Stimulated activated CD4-positive, alpha-beta T cell treated with anti-CD3 and anti-CD28 coated beads, Interleukin-12 subunit alpha, Interleukin-12 subunit beta, amount 100 ng/mL, for 24 hours (primary cell): ENCODE data around the gene MPND.

ENCODE experiments used
- DNase-seq, 2 experiments: peaks; one replicate each; pipeline ENCODE4 v3.0.0-alpha.2; 2020; ENCODE audit warnings: low read depth in 2 of 2

The MPND gene

GRCh38 chr19:4319067-4319718 lies 24.2 kb upstream of the MPND start:
- no peak for DNase-seq

GRCh38 chr19:4320419-4320818 lies 22.9 kb upstream of the MPND start:
- DNase-seq, result no peak

DNA sequence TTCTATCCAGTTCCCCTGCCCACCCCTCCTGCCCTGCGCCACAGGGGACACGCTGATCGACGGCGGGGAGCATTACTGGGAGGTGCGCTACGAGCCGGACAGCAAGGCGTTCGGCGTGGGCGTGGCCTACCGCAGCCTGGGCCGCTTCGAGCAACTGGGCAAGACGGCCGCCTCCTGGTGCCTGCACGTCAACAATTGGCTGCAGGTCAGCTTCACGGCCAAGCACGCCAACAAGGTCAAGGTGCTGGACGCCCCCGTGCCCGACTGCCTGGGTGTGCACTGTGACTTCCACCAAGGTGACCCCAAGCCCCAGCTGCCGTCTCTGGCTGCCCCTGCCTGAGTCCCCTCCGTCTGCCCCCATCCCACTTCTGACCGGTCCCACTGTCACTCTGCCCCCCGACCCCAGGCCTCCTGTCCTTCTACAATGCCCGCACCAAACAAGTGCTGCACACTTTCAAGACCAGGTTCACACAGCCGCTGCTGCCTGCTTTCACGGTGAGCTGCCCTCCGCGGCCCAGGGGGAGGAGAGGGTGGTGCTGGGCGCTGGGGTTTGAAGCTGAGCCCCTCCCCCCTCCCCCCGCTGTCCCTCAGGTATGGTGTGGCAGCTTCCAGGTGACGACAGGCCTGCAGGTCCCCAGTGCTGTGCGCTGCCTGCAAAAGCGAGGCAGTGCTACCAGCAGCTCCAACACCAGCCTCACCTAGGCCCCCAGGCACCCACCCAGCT lies 20.3 kb upstream of the MPND start:
- DNase-seq, result no peak

DNA sequence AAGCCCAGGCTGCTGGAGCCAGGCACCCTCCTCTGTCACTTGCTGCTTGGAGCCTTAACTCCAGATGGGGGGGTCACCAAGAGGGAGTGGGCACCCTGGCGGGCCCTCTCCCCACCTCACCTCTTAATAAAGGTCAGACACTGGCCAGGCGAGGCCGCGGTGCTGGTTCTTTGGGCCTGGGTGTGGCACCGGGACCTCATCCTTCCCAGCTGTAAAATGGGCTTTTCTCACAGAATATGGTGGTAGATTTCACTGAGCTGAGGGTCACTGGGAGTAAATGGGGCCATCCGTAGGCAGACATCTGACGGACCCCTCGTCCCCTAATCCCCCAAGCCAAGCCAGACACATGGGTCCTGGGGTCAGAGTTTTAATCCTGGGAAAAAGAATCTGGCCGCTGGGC lies 19.7 kb upstream of the MPND start:
- DNase-seq, result no peak

DNA sequence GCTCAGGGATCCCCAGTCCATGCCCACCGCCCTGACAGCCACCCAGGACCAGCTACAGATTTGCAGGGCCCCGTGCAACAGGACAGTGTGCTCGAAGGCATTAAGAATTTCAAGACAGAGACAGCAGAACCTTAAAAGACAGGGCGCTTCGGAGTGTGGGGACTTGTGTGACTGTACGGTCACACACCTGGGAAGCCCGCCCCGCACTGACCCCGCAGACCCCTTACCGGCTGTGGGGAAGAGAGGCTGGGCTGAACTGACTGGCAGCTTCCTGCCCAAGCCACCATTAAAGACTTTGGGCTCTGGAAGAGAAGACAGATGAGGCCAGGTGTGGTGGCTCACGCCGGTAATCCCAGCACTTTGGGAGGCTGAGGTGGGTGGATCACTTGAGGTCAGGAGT lies 19.1 kb upstream of the MPND start:
- DNase-seq, result no peak

DNA sequence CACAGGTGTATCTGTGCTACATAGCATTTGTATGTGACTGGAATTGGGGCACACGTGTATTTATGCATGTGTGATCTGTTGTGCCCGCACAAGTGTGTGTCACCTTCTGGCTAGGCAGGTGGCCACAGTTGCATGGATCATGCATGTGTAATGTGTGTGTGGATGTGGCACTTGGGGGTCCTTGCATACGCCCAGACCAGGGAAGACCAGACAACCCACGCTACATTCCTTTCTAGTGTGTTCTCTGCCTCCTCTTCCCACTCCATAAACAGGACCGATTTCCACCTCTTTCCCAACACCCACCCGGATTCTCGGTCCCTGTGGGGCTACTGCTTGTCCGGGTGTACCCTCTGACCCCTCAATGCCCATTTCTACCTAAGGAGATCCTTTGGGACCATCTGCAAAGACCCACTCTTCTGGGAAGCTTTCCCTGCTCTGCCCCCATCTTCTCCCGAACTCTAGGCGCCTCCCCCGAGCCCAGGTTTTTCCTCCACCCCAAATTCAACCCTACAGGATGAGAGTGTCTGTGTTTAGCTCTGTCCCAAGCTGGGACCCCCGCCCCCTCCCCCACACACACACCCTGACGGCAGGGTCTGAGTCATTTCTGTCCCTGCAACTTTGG lies 17.0 kb upstream of the MPND start:
- DNase-seq, result no peak

- no peak for DNase-seq
These were observed 16.5 kb upstream of the MPND start for GRCh38 chr19:4326837-4327251.

DNA sequence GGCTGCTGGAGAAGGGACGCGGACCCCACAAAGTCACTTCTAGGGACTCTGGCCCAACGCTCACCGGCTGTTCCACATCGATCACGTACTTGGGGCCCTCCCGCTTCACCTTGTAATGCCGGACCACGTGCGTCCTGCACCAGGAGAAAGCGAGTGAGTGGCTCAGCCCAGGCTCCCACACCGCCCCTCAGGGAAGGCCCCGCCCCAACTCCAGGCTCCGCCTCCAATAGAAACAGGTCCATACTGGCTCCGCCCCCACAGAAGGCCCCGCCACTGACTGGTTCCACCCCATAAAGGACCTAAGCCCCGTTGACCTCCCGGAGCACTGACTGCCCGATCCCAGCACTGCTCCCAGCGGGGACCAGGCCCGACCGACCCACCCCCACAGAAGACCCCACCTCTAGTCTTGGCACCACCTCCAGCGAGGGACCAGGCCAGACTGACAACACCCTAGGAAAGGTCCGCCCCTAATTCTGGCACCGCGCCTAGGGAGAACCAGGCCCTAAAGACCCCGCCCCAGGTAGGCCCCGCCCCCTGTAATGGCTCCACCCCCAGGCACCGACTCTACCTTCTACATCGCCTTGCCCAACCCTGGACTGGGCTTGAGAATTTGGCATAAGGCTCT lies 16.0 kb upstream of the MPND start:
- peak; percentile 60 to 81 for DNase-seq

DNA sequence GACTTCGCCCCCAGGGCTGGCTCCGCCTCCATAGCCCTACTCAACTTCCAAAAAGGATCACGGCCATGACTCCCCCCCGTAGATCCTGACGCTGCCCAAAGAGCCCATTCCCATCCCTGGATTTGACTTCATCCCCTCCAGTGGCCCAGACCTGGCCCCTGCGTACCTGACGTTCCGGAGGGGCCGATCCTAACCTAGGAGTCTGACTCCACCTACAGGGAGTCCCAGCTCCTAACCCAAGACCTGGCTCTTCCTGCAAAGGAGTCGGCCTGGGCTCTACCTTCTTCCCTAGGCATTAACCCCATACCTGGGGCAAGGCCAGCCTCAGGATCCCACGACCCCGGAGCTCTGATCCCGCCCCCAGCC lies 15.5 kb upstream of the MPND start:
- no peak for DNase-seq

DNA sequence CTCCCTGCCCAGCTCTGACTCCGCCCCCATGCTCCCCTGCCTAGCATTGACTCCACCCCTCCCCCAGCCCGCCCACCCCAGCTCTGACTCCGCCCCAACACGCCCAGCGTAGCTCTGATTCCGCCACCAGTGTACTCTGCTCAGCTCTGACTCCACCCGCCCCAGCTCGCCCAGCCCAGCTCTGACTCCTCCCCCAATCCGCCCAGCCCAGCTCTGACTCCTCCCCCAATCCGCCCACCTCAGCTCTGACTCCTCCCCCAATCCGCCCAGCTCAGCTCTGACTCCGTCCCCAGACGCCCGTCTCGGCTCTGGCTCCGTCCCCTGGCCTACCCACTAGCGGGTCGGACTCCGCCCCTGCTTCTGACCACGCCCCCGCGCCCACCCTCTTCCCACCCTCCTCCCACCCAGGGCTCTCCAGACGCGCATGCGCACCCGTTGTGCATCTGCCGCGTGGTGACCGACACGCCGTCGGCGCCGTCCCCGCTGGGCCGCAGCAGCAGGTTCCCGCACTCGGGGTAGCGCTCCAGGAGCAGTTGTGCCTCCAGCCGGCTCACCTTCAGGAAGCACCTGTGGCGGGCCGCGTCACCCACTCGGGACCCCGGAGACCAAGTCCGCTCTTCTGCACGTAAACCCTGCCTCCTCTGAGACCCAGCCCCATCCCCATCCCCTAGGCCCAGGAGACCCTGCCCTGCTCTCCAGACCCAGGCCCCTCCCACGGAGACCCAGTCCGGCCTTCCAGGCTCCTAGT lies 14.9 kb upstream of the MPND start:
- peak; percentile 98 to 99 for DNase-seq

DNA sequence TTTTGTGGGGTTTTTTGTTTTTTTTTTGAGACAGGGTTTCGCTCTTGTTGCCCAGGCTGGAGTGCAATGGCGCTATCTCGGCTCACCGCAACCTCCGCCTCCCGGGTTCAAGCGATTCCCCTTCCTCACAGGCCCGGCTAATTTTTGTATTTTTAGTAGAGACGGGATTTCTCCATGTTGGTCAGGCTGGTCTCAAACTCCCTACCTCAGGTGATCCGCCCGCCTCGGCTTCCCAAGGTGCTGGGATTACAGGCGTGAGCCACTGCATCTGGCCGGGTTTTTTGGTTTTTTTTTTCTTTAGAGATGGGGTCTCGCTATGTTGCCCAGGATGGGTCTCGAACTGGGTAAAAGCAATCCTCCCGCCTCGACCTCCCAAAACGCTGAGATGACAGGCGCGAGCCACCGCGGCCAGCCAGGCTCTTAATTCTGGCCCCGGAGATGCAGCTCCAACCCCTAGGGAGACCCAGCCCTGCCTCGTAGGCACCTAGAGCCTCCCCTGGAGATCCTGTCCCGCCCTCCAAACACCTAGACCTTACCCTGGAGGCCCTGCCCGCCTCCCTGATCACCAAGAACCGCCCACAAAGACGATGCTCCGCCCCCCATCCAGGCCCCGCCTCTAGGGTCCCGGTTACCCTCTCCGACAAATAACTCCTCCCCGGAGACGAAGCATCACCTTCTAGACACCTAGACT lies 14.2 kb upstream of the MPND start:
- peak in 1 of 2 experiments; percentile 64 for DNase-seq

DNA sequence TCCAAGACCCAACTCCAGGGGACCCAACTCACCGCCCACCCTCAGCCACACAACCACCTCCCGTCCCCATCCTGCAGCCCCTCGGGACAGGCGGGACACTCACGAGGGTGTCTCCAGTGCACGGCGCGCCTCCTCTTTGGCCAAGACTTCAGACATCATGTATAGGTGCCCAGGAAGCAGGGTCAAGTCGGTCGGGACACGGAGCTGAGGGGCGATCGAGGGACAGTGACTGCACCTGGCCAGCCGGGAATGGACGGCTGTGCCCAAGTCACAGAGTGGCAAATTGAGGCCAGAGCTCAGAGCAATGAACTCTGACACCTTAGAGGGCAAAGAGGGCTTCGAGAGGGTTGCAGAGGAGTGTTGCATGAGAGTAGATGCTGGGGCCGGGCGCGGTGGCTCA lies 13.5 kb upstream of the MPND start:
- DNase-seq, result no peak

GRCh38 chr19:4334929-4335570 lies 8.3 kb upstream of the MPND start:
- DNase-seq, result no peak

GRCh38 chr19:4337906-4338440 lies 5.4 kb upstream of the MPND start:
- no peak for DNase-seq

DNA sequence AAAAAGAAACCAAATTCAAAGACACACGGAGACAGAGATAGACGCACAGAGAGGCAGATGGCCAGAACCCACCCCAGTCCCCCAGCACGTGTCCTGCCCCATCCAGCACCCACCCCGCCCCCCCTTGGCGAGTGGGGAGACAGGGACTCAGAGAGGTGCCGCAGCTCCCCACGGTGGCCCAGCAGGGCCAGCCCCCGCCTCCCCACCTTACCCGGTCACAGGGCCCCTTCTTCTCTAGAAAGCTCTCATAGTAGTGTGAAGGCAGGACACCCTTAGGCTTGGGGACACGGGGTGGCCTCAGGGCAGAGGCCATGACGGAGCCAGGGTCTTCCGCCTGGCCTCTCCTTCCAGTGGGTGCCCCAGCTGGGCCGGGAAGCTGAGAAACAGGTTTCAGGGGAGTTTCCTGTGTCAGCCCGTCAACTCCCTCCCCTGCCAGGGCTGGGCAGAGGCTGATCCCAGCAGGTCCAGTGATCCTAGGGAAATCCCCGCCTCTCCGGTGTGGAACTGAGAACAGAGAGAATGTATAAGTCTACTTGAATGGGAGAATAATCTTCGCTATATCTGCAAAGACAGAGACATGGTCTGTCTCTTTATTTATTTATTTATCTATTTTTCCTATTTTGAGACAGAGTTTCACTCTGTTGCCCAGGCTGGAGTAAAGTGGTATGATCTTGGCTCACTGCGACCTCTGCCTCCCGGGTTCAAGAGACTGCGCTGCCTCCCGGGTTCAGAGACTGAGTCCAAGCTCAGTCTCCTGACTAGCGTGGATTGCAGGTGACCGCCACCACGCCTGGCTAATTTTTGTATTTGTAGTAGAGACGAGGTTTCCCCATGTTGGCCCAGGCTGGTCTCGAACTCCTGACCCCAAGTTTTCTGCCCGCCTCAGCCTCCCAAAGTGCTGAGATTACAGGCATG lies 4.7 kb upstream of the MPND start, which contains the start of gene STAP2:
Gene STAP2, minus strand, starts transcription at position 387 of the 915 bp plus-strand sequence. Its CDS starts 74 bp downstream, at position 313.
- DNase-seq, result no peak

GRCh38 chr19:4342314-4342614 lies 1.1 kb upstream of the MPND start:
- no peak for DNase-seq

DNA sequence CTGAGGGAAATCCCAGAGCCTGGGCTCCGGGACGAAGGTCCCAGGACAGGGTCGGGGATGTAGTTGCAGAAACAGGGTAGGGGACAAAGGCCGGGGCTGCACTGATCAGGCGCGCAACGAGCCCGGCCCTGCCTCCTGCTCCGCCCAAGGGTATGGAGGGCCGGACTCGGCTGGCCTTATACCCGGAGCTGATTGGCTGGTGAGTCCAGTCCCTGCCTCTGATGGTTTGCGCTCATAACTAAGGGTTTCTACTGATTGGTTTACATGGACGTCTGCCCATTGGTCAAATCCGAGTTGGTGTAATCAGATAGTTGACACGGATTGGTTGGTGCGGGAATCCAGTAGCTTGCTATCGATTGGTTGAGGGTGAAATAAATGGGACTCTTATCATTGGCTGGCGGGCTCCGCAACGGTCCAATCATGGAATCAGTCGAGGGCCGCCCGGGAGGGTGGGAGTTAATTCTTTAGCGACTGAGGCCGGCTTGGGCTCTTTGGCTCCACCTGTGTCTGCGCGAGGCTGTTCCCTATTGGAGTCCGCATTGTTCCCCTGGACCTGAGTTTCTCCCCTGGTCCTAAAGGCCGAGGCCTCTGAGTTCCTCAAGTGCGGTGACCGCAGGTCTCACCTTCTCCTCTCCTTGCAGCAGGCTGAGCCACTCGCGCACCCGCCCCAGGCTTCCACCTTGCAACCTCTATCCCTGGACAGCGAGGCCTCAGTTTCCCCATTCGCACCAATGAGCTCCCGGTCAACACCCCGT lies 570 bp upstream of the MPND start:
- peak; percentile 86 to 88 for DNase-seq

- no peak for DNase-seq
These were observed 2.1 kb downstream of the MPND start for GRCh38 chr19:4345342-4346019.
